K562 (cell line): ENCODE results near the gene FGGY. TPM values are rescaled to one million over a fixed set of nuclear protein-coding genes. Genes with fewer than 3 reads are reported as not detected.

Experiments
- C11orf30 ChIP-seq: fragments of 450-650 bp; IDR thresholded peaks from 2 replicates; pipeline ENCODE4 v1.6.1; 2016; ENCODE audit warnings: low read depth, mild to moderate bottlenecking
- CBX8 ChIP-seq: fragments of 200-600 bp; sonication (generic); IDR thresholded peaks from 2 replicates; pipeline ENCODE4 v1.6.1; 2012; ENCODE audit warnings: borderline replicate concordance, mixed run types, low read depth, mild to moderate bottlenecking, moderate library complexity, mixed read lengths, low read length, control low read depth, inconsistent platforms; ENCODE audit not compliant: poor library complexity, severe bottlenecking; ENCODE audit errors: extremely low read depth
- DDX20 ChIP-seq: fragments of 450-650 bp; IDR thresholded peaks from 2 replicates; pipeline ENCODE4 v1.6.1; 2016; ENCODE audit warnings: missing genetic modification characterization, low read depth, mild to moderate bottlenecking, missing compliant biosample characterization, moderate library complexity
- GTF2A2 ChIP-seq: IDR thresholded peaks from 2 replicates; pipeline ENCODE4 v1.6.1; 2016; ENCODE audit warnings: mild to moderate bottlenecking, missing genetic modification characterization, missing compliant biosample characterization
- HDAC6 ChIP-seq: IDR thresholded peaks from 2 replicates; pipeline ENCODE4 v1.6.1; 2012; ENCODE audit warnings: low read depth, mild to moderate bottlenecking, control low read depth, inconsistent platforms, low read length, moderate library complexity
- JUND ChIP-seq, 2 experiments: IDR thresholded peaks; 2 replicates in 1 of 2; 3 replicates in 1 of 2; pipeline ENCODE4 v1.6.1; 2011; ENCODE audit warnings: borderline replicate concordance in 2 of 2, low read depth in 2 of 2, low read length in 2 of 2, improper control_type of control experiment in 1 of 2, missing biosample characterization in 1 of 2, missing genetic modification characterization in 1 of 2, missing genetic modification reagents in 1 of 2
- MCM5 ChIP-seq: fragments of 450-650 bp; IDR thresholded peaks from 2 replicates; pipeline ENCODE4 v1.6.1; 2016; ENCODE audit warnings: low read depth
- NR4A1 ChIP-seq, 2 experiments: fragments of 250-450 bp in 1 of 2; fragments of 450-650 bp in 1 of 2; sonication (Bioruptor Pico) in 1 of 2; IDR thresholded peaks; 2 replicates each; pipeline versions ENCODE4 v1.4.0 to v1.6.1; 2016 to 2020; ENCODE audit warnings: mild to moderate bottlenecking in 2 of 2, missing compliant biosample characterization in 1 of 2, missing genetic modification characterization in 1 of 2, moderate library complexity in 1 of 2
- POLR2H ChIP-seq: IDR thresholded peaks from 2 replicates; pipeline ENCODE4 v1.6.1; 2016; ENCODE audit warnings: missing genetic modification characterization, low read depth, mild to moderate bottlenecking, control low read depth, missing compliant biosample characterization, moderate library complexity
- RCOR1 ChIP-seq, 2 experiments: IDR thresholded peaks; 2 replicates each; pipeline ENCODE4 v1.6.1; 2012; ENCODE audit warnings: low read depth in 2 of 2, low read length in 2 of 2, borderline replicate concordance in 1 of 2, improper control_type of control experiment in 1 of 2
- SP2 ChIP-seq: IDR thresholded peaks from 2 replicates; pipeline ENCODE4 v1.6.1; 2011; ENCODE audit warnings: mild to moderate bottlenecking, low read depth, low read length, moderate library complexity; ENCODE audit not compliant: poor library complexity, severe bottlenecking; ENCODE audit errors: extremely low read depth
- U2AF2 ChIP-seq: fragments of 200-400 bp; formaldehyde crosslinking; optimal IDR thresholded peaks from 2 replicates; pipeline ENCODE3; 2017; ENCODE audit warnings: low read depth, mild to moderate bottlenecking, low read length
- ZFP30 ChIP-seq: fragments of 250-450 bp; sonication (Bioruptor Pico); IDR thresholded peaks from 2 replicates; pipeline ENCODE4 v1.8.0; 2022; ENCODE audit warnings: moderate library complexity, mild to moderate bottlenecking, inconsistent platforms, borderline replicate concordance
- ZNF347 ChIP-seq: fragments of 450-650 bp; formaldehyde crosslinking; IDR thresholded peaks from 2 replicates; pipeline ENCODE4 v1.4.0; 2020; ENCODE audit warnings: low read depth, mild to moderate bottlenecking, moderate library complexity
- polyA plus RNA-seq, 8 experiments: library from polyadenylated mRNA; depleted of rRNA in 4 of 8; stranded (reverse) in 5 of 8; unstranded in 3 of 8; fragments of >200 nt; fragmentation: Nextera tagmentation in 2 of 8; fragmentation: Illumina TruSeq in 1 of 8; extraction: Ambion mirVana in 2 of 8; extraction: Trizol in 1 of 8; gene quantifications; 2 replicates each; pipeline versions ENCODE4 v1.2.1 to v1.2.3, GENCODE V29; 2011 to 2014; ENCODE audit warnings: inconsistent platforms in 1 of 8, missing spikeins in 1 of 8
- total RNA-seq, 7 experiments: library from RNA; depleted of rRNA in 6 of 7; stranded (reverse); fragments of >200 nt in 6 of 7; fragmentation: Illumina TruSeq in 2 of 7; extraction: Trizol in 2 of 7; gene quantifications; 2 replicates each; pipeline versions ENCODE4 v1.2.1 to v1.2.3, GENCODE V29; 2011 to 2021; ENCODE audit warnings: low replicate concordance in 1 of 7
- TF ChIP-seq, protein P1 (sequence below): fragments of 250-450 bp; sonication (Bioruptor Pico); IDR thresholded peaks from 2 replicates; pipeline ENCODE4 v1.5.0; 2021; ENCODE audit warnings: mild to moderate bottlenecking, moderate library complexity
- TF ChIP-seq, protein P2 (sequence below): fragments of 450-650 bp; IDR thresholded peaks from 2 replicates; pipeline ENCODE4 v1.6.1; 2016
- TF ChIP-seq, protein P3 (sequence below): fragments of 250-450 bp; sonication (Bioruptor Pico); IDR thresholded peaks from 2 replicates; pipeline ENCODE4 v1.8.0; 2021; ENCODE audit warnings: moderate library complexity, mild to moderate bottlenecking, inconsistent platforms
- TF ChIP-seq, protein P4 (sequence below): fragments of 250-450 bp; sonication (Bioruptor Pico); IDR thresholded peaks from 2 replicates; pipeline ENCODE4 v1.4.0; 2020; ENCODE audit warnings: mild to moderate bottlenecking, moderate library complexity
- TF ChIP-seq, protein P5 (sequence below): IDR thresholded peaks from 2 replicates; pipeline ENCODE4 v1.6.1; 2016; ENCODE audit warnings: missing genetic modification characterization, missing compliant biosample characterization

Gene FGGY
- total and polyA plus RNA-seq, 9 of the 15 experiments (the other 6 are each of a cell fraction or from before 2014, with no cell fraction given), result 9.7 to 19.2 (median 12.6) TPM

DNA sequence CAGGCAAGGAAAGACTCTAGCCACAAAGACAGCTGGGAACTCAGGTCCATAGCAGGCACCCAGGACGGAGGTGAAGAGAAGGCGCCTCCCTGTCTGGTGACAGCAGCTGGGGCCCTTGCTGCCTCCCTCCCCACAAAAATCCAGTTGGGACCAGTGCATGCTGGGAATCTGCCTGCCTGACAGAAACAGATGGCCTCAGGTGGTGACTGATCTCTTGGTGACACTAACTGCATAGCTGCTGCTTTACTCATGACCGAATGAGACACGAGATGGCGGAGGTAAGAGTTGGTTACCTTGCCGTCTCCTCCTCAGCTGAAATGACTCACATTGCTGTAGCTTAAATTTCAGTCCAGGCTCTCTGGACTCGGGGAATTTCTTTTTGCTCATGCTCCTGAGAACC lies 130.3 kb downstream of the FGGY start (continued):
- TF ChIP-seq, protein P1, sequence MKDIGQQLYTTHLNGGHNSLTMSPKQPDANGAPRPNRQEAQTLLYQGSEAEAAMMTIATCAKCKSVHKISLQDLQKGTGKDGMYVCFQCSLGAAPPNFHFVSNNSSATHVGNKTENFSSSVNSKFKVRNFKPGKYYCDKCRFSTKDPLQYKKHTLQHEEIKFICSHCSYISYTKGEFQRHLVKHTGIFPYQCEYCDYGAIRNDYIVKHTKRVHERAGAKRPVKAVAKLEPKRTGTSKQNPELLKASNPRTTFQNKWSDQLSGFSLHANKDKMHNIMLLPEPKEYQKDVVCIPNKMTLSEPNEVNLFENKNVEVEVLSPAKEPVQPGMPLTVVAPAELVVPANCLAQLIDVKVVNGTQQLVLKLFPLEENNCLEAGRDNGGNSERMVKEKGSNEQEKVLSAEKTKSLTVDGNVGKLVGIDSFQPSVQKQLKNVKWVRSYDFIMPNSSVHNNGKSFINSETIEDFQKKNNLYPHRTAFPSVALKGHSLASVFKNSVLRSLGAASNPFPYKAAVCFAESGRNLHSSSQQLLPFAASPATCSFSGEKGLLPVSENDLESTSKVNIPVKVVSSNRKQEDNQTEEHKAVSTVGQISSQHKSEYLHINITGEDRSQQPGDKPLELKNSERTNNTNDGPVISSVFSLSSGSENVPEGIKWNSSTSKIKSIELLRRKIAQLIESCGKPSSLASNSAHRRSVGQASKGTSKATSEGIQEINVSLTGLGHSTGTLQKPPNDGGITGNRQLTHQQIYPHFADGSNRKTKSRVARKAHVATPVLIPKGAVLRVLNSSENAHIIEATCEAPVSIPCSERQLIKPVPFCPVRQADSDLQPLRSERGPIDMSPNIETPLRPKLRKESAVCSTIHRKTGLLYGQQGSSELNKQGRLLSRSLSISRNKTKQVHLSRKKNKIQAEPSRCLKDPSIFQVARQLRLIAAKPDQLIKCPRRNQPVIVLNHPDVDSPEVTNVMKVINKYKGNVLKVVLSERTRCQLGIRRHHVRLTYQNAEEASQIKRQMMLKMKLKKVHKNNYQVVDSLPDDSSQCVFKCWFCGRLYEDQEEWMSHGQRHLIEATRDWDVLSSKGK (CRISPR knock-in tag), result no peak
- TF ChIP-seq ZNF347 (CRISPR knock-in tag) (no peak), CBX8 (no peak), C11orf30 (no peak), SP2 (no peak), U2AF2 (no peak), RCOR1 (IDR thresholded peaks at IDR 0.05; ENCODE audit: borderline replicate concordance in 1 of 2, low read depth in 2 of 2, low read length in 2 of 2) (0 out of 4 replicates have a peak, but pooled peaks of 1 of the 2 experiments have one; percentile 23), NR4A1 (CRISPR knock-in tag; IDR thresholded peaks at IDR 0.05) (no peak), NR4A1 (tag; IDR thresholded peaks at IDR 0.05) (no peak), GTF2A2 (no peak), JUND (IDR thresholded peaks at IDR 0.05; ENCODE audit: borderline replicate concordance, low read depth, low read length) (peak; percentile 72; the same call in 1 of the 2 replicates), JUND (tag; IDR thresholded peaks at IDR 0.05; ENCODE audit: borderline replicate concordance, low read depth, low read length) (peak; percentile 84; the same call in 2 of the 3 replicates), MCM5 (no peak), ZFP30 (CRISPR knock-in tag) (no peak), DDX20 (no peak), POLR2H (no peak), HDAC6 (0 out of 2 replicates have a peak, but pooled peaks have one; percentile 55)
- TF ChIP-seq, protein P2, sequence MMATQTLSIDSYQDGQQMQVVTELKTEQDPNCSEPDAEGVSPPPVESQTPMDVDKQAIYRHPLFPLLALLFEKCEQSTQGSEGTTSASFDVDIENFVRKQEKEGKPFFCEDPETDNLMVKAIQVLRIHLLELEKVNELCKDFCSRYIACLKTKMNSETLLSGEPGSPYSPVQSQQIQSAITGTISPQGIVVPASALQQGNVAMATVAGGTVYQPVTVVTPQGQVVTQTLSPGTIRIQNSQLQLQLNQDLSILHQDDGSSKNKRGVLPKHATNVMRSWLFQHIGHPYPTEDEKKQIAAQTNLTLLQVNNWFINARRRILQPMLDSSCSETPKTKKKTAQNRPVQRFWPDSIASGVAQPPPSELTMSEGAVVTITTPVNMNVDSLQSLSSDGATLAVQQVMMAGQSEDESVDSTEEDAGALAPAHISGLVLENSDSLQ, result peak; percentile 97
- TF ChIP-seq, protein P3, sequence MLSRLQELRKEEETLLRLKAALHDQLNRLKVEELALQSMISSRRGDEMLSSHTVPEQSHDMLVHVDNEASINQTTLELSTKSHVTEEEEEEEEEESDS, result no peak
- TF ChIP-seq, protein P4, sequence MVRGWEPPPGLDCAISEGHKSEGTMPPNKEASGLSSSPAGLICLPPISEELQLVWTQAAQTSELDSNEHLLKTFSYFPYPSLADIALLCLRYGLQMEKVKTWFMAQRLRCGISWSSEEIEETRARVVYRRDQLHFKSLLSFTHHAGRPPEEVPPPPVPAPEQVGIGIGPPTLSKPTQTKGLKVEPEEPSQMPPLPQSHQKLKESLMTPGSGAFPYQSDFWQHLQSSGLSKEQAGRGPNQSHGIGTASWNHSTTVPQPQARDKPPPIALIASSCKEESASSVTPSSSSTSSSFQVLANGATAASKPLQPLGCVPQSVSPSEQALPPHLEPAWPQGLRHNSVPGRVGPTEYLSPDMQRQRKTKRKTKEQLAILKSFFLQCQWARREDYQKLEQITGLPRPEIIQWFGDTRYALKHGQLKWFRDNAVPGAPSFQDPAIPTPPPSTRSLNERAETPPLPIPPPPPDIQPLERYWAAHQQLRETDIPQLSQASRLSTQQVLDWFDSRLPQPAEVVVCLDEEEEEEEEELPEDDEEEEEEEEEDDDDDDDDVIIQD (CRISPR knock-in tag), result no peak
- TF ChIP-seq, protein P5, sequence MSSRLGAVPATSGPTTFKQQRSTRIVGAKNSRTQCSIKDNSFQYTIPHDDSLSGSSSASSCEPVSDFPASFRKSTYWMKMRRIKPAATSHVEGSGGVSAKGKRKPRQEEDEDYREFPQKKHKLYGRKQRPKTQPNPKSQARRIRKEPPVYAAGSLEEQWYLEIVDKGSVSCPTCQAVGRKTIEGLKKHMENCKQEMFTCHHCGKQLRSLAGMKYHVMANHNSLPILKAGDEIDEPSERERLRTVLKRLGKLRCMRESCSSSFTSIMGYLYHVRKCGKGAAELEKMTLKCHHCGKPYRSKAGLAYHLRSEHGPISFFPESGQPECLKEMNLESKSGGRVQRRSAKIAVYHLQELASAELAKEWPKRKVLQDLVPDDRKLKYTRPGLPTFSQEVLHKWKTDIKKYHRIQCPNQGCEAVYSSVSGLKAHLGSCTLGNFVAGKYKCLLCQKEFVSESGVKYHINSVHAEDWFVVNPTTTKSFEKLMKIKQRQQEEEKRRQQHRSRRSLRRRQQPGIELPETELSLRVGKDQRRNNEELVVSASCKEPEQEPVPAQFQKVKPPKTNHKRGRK, result no peak
